Fibroblast of peridontal ligament (primary cell): ENCODE results near the gene PIEZO2.
"Not testable (repeated sequence)": the region's sequence is repeated elsewhere in the genome, so short reads cannot be mapped to it uniquely, and the experiment has no call there.

ENCODE experiments used
- DNase-seq: peaks from one replicate; pipeline ENCODE4 v3.0.0-alpha.2; 2010; ENCODE audit errors: extremely low read depth

PIEZO2 gene

DNA sequence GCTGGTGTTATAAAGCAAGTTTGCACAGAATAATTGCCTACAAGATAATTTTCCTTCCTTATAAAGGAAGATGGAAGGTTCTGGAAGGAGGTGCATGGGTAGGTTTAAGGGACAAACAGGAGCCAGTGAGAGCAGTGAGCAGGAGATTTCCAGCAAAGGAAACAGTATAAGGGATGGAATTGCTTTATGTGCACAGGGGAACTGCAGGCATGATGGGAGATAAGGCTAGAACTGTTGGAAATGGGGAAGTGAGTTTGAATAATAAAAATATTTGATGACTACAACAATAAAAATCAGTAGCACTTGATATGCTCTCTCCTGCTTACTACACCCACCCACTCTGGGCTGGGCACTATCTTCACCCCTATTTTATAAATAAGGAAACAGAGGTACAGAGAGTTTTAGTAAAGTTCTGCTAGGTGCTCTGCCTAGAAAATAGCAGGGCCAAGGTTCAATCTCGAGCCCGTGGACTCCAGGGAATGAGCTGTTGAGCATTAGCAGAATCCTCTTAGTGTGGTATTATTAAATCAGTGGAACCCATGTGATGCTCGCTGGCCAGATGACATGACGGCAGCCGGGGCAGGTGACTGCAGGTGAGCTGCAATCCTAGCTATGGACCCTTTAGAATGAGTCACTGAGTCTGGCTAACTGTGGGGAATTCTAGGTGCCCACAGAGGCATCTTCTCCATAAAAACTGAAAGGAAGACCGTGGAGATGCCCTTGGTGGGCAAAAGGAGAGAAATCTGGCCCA lies 302.5 kb downstream of the PIEZO2 start:
- no peak for DNase-seq

DNA sequence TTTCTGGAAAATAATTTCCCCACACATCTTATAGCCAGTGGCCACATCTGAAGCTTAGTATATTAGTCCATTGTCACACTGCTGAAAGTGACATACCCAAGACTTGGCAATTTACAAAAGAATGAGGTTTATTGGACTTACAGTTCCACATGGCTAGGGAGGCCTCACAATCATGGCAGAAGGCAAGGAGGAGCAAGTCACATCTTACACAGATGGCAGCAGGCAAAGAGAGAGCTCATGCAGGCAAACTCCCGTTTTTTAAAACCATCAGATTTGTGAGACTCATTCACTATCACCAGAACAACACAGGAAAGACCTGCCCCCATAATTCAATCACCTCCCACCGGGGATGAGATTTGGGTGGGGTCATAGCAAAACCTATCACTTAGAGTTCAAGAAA lies 303.3 kb downstream of the PIEZO2 start:
- not testable (repeated sequence) for DNase-seq

DNA sequence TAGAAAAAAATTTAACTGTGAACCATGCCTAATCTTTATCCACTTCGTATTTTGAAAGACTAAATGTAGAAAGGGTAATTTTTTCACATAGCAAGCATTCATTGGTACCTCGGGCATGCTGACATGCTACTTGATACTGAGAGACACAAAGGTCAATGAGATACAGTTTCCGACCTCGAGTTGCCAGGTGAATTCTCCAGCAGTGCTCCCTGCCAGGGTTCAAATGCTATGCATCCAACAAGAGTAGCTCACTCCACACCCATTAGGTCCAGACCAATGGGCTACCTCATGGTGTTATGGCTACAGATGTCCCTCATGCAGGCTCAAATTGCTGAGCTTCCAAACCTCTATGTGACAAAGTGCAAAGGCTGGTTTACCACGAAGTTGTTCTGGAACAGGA lies 305.8 kb downstream of the PIEZO2 start:
- no peak for DNase-seq

DNA sequence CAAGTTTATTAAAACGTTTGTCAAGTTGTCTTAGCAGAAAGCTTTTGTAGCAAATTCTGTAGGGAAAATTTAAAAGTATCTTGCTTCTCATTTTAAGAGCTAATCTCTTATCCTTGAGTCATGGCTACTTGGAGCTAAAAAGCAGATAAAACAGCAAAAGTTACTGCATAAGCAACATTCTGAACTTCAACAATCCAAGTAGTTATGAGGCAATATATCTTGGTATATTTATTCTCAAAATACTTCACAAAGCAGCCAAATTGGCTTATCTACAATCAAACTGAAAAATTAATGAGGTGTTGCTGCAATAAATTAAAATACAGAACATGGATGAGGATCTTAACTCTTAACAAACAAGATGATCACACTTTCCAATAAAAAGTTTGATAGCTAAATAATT lies 306.5 kb downstream of the PIEZO2 start:
- DNase-seq = no peak

DNA sequence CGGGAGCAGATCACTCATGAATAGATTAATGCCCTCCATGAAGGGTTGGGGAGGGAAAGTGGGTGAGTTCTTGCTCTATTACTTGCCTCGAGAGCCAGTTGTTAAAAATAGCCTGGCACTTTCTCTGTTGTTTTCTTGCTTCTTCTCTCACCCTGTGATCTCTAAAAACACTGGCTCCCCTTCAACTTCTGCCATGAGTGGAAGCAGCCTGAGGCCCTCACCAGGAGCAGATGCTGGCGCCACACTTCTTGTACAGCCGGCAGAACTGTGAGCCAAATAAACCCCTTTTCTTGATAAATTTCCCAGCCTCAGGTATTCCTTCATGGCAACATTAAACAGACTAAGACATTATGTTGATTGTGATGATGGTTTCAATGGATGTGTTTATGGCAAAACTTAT lies 307.0 kb downstream of the PIEZO2 start:
- no peak for DNase-seq

DNA sequence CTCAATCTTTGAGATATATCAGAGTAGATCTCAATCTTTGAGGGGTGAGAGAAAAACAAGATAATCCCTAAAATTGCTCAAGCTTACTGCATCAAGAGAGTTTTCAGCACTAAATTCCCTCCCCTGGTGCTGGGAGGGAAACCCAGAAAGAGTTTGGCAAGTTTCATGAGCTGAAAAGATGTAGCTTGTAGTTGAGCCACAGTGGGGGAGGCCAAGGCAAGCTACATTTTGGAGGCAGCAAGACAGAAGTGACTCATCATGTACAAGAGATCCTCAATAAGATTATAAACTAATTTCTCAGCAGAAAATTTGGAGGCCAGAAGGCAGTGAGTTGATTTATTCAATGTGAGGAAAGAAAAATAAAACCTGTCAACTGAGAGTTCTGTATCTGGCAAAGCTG lies 308.2 kb downstream of the PIEZO2 start:
- no peak for DNase-seq

DNA sequence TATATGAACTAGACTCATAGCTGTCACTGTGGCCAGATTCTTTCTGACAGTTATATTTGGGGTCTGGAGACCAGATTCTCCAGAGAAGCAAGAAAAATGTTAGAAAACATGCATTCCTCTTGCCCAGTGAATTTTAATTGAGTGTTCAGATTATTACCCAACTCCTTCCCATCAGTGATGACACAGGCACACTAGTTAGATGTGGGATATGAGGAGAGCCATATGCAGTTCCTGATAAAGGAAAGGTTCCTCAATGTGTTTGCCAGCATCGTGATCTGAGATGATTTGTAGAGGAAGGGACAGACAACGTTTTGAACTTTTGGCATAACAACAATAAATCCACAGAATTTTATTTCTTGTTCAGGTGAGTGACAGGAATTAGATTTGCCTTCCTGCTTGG lies 308.6 kb downstream of the PIEZO2 start:
- no peak for DNase-seq

DNA sequence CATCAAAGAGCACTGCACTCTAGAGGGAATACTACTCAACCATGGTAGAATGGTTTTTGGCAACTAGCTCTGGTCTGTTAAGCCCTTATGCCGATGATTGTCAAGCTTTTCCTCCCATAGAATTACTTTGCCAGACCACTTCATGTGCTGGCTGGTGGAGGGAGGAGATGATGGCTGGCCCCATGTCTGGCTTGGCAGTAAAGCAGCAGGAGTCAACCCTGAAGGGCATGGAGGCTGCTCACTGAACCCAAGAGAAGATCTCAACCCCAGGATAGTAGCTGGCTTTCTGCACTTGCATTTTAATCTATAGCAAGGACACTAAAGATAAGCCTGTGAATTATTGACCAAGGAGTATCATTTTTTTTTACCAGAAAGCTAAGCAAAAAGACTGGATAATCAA lies 309.9 kb downstream of the PIEZO2 start:
- DNase-seq = no peak

DNA sequence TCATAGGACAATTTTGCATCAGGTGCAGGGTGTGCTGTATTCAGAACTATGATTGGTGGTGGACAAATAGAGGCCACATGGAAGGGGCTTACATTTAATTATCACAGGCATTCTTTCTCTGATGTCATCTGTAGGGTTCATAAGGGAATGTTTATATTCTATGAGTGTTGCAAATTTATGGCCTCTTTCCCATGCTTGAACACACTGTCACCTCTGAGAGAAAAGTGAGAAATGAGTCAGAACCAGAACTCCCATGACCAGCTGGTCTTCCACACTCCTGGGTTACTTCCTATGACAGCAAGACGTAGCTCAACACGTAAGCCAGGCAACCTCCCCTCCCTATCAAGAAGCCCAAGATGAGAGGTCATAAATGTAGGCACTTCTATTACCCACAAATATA lies 310.8 kb downstream of the PIEZO2 start:
- no peak for DNase-seq

DNA sequence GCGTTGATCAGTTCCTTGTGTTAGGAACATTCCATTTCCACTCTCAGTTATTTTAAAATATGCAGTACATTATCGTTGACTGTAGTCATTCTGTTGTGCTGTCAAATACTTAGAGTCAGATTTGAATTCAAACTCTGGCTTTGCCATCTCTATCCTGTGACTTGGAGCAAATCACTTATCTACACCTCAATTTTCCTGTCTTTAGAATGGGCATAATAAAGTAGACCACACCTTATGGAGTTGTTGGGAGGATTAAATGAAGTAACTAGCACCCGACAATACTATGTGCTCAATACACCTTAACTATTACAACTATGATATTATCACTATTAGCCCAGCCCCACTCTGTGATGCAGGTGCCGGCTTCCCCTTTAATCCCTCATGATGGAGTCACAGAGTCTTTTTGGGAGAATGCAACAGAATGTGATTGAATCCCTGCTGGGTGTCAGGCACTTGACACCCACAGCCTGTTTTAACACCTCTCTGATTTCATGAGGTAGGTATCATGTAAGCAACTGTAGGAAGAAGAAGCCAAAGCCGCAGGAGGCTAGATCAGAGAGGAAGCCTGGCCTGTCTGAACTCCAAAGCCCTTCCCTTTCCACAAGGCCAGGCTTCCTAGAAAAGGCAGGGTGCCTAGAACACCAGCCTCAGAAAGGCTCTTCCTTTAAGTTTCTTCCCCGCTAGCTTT lies 315.1 kb downstream of the PIEZO2 start:
- DNase-seq = no peak

DNA sequence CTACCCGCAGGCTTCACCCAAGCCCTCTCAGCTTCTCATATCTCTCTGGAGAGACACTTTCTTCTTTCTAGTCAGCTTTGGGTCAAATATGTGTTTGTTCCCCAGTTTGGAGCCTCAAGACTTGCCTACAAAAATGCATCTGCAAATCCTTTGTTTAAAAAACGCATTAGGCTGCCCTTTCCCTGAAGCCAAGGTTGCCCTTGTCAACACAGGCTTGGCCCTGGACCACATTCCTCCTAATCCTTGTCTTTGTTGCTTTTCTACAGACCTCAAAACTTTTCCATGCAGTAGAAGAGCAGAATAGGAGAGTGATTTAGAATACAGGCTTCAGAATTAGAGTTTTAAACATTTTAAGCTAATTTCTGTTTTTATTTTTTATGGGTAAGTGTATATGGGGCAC lies 315.7 kb downstream of the PIEZO2 start:
- no peak for DNase-seq

DNA sequence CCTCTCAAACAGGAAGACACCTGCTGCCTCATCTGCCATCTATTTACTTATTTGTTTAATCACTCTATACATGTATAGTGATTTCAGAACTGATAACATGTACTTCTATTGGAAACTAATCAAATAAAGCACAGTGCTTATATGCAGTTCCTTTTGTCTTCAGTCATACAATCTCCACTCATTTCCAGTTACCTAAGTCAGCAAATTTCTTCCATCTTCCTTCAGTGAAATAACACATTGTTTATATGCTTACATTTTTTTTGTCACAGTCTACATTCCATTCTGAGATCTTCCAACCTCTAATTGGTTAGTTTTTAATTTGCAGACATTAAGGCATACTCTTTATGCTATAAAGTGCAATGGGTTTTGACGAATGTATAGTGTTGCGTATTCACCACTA lies 323.0 kb downstream of the PIEZO2 start:
- DNase-seq = no peak

DNA sequence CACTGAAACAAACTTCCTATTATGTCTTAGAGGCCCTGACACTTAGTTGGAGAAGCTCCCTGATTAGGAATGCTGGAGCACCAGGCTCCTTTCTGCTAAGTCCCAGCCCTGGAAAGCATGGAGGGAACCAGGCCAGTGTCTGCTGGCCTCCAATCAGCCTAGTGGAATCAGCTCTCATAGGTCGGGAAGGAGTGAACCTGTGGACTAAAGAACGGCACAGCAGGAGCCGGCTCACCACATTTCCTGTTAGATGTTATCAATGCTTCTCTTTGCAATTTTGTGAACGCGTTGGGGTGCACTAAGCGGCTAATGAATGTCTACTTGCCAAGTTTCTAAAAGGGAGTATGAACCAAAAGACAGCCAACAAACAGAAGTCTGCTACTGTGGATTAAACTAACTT lies 326.9 kb downstream of the PIEZO2 start:
- DNase-seq = no peak

DNA sequence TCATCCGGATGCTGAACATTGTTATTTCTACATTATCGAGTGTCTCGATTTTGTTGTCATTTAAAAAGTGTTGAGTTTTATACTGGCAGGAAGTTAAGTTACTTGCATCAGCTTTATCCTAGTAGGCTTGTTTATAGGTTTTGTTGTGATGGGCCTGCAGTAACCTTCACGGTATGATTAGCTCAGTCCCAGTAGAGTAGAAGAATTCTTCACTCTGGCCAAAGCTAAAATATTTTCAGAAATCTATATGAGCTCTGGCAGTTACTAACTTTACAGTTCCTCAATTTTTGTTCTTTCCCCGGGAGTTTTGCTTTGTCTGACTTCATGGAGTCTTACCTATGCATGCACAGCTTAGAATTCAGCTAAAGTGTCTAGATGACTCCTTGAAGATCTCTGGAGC lies 328.7 kb downstream of the PIEZO2 start:
- DNase-seq = no peak

DNA sequence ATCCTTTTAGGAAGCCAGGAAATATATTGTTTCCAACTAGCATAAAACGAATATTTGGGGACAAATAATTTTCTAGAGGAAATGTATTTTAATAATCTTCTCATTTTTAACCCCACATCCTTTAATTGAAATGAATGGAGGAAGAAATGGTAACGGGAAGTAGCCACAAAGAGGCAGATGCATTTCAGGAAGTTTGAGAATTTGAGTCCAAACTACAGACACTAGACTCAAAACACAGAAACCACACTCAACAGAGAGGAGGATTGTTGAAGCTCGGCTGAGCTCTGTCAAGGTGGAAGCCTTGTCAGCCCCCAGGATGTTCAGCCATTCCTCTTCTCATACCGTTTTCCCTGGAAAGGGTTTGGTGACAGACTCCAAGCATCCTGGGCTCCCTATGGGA lies 335.0 kb downstream of the PIEZO2 start:
- no peak for DNase-seq

DNA sequence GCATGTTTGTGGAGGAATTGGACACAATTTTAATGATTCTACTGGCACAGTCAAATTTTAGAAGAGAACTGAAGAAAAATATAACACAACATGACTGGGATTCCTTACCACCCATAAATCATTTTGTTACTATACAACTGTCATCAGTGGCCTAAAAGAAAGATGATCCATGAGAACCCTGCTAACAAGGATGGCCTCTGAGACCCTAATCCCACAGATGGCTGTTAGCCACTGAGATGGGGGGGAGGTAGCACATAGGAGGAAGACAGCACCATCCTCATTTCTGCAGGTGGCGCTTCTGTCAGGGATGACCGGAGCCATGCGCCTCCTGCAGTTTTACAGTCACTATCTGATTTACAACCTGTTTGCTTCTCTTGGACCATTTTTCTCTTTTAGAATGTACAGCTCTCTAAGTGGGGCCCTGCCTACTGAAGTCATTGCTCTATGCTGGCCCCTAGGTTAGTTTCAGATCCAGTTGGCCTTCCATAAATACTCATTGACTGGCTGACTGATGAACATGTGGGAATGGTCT lies 343.7 kb downstream of the PIEZO2 start:
- no peak for DNase-seq

DNA sequence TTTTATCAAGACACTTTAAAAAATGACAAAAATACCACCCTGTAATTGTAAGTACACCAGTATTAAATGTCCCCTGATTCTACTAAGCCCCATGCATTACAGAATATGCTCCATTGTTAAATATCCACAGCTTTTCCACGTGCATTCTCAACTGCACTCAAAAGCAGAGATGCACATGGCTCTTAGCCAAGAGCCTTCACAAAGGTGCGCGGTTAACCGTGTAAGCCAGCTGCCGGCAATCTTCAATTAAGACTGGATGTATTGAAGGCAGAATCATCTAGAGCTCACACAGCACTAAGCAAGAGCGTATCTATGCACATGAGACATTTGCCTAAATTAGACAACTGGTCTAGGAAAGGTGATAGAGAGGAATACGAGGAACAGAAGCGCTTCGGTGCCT lies 345.2 kb downstream of the PIEZO2 start:
- no peak for DNase-seq

DNA sequence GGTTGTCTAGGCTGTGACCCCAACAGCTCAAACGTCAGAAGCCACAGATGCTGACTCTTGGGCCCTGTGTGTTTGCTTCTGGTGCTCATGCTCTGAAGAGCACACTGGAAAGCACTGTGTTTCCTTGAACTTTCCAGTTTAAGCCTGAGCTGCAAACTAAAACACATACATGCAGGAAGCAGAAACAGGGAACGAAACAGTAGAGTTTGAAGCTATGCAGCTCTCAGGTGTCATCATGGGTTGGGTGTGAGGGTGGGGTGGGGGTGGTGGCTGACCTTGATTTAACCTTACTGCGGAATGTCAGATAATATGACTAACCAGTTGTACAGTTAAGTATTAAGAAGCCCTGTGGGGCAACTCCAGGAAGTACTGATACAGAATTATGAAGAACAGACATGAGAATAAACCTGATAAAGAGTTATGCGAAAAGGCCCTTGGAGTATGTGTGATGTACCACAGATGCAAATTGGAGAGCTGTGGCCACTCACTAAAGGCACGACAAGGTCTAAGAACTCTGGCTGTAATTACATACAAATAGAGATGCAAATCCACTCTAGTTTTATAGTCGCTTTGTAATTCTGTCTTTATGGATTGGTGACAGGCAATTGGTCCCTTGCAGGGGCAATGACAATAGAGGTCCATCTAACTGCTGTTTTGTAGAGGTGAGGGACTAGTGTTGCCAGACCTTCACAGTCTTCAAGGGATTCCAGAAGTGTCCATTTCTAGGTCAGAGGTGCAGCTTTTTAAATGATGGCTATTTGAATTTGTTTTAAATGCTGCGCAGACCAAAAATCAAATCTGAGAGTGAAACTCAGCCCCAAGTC lies 350.4 kb downstream of the PIEZO2 start:
- DNase-seq = peak; percentile 15

DNA sequence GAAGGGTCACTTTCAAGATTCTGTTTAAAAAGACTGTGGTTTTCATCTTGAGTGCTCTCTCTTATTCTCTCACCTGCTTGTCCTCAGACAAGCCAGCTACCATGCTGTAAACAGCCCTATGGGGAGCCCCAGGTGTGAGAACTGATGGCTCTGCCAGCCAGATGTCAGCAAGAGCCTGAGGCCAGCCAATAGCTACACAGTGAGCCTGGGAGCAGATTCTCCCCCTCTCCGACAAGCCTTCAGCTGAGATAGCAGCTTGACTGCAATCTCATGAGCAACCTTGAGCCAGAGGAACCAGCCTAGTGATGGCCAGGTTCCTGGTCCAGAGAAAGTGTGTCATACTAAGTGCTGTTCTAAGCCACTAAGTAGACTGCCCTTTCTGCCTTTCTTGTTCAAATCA lies 351.5 kb downstream of the PIEZO2 start:
- DNase-seq = no peak

DNA sequence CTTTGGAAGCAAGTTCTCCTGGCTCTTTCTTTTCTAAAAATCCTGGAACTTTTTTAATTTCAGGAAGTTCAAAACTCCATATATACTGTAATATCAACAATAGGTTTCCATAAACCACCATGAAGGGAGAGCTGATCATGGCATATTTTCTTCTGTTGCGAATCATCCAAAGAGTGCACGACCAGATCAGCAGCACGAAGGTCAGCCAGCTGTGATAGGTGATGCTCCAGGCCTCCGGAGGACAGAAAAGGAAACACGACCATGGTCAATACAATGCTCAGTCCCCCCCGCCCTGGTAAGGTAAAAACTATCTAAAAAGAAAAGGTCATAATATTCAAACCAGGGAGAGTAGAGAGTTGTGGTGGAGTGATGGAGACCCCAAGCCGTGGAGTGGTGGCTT lies 354.6 kb downstream of the PIEZO2 start:
- no peak for DNase-seq

DNA sequence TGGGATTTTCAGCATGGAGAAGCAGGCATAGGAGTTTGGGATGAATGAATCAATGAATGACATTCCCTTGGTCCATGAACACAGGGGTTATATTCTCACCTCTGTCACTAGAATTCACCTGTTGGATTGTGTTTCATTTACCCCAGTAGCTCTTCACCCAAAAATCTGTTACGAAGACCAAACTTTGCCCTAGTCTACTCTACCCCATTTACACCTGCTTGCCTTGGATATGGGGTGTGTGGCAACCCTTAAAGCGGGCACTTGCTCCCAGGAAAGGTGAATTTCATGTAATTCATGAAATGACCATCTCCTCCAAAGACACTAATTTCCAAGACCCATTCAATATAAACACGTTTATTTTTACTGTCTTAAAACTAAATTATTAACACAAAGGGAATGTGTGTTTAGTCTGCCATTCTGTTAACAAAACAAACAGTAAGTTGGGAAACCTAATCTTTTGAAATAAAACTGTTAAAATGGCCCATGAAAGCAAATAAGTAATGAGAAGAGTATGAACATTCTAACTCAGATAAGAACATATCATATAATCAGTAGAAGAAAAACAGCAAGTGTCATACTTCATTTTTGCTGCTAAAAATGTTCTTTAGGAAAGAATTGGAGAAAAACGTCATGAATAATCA lies 355.5 kb downstream of the PIEZO2 start:
- DNase-seq = no peak

DNA sequence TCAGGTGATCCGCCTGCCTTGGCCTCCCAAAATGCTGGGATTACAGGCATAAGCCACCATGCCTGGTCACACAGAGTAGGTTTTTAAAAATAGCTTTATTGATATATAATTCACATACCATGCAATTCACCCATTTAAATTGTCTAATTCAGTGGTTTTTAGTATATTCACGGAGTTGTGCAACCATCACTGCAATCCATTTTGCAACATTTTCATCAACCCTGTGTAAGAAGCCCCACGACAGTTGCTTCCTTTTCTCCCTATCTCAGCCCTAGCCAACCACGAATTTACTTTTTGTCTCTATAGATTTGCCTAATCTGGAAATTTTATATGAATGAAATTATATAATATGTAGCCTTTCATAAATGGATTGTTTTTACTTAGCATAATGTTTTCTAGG lies 357.2 kb downstream of the PIEZO2 start:
- DNase-seq = peak; percentile 7
